ENCODE data around the gene BPTF. TPM values are rescaled to one million over a fixed set of nuclear protein-coding genes. Genes with fewer than 3 reads are reported as not detected.

Gene BPTF
- total RNA-seq, 1 experiment from 2014 or later, result 61.8 TPM

DNA sequence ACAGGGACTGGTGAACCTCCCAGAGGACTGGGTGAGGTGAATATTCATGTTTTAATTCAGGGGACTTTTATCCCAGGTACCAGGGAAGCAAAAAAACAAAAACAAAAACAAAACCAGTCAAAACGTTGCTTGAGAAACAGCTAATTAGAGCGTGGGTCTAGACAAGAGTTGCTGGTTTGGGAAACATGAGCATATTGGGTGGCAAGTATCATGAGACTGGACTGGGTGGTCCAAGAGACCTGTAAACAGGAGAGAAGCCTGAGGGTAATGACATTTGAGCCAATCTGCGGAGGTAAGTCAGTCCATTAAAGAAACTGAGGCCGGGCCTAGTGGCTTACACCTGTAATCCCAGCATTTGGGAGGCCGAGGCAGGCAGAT lies 11.5 kb upstream of the BPTF start:
- TF ChIP-seq EZH2 (IDR thresholded peaks at IDR 0.05; ENCODE audit: low read length, unreplicated experiment) (no peak), EZH2phosphoT487 (IDR thresholded peaks at IDR 0.05; ENCODE audit: borderline replicate concordance, low read length) (no peak)
- TF ChIP-seq, protein P1, sequence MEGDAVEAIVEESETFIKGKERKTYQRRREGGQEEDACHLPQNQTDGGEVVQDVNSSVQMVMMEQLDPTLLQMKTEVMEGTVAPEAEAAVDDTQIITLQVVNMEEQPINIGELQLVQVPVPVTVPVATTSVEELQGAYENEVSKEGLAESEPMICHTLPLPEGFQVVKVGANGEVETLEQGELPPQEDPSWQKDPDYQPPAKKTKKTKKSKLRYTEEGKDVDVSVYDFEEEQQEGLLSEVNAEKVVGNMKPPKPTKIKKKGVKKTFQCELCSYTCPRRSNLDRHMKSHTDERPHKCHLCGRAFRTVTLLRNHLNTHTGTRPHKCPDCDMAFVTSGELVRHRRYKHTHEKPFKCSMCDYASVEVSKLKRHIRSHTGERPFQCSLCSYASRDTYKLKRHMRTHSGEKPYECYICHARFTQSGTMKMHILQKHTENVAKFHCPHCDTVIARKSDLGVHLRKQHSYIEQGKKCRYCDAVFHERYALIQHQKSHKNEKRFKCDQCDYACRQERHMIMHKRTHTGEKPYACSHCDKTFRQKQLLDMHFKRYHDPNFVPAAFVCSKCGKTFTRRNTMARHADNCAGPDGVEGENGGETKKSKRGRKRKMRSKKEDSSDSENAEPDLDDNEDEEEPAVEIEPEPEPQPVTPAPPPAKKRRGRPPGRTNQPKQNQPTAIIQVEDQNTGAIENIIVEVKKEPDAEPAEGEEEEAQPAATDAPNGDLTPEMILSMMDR (conservative IDR thresholded peaks at IDR 0.05; ENCODE audit: low read depth, low read length), result no peak
- H2AFZ ChIP-seq (ENCODE audit: low read length), result peak overlapping the region; percentile 48
- ATAC-seq (no peak; the same call in 1 of the 2 replicates), DNase-seq (no peak)
- H3K9me3 ChIP-seq (ENCODE audit: low read length), result no peaks in the 10 kb centered on the region
- H3K4me2 ChIP-seq (ENCODE audit: low read length), result peak overlapping the region; percentile 46
- ChIA-PET POLR2A (ENCODE audit: unreplicated experiment) (interaction anchor here (1.0 kb wide), 1 partner anchor 11 kb away, joined by 7 read pairs; the partner anchor contains the start of gene BPTF), CTCF (interaction anchor here (0.6 to 1.0 kb wide), 2 partner anchors 10 to 11 kb away, joined by 3 to 7 read pairs; partner anchors contain the start of gene BPTF)
- no peaks in the 10 kb centered on the region for H3K36me3 ChIP-seq (ENCODE audit: low read depth, low read length)
- H3K27me3 ChIP-seq (ENCODE audit: low read length), result no peaks in the 10 kb centered on the region
- peak overlapping the region; percentile 72 for H3K27ac ChIP-seq (ENCODE audit: low read length)
- no TSS peak for BruUV-seq (replicated peaks)
- H3K9ac ChIP-seq (ENCODE audit: low read length), result peak overlapping the region; percentile 20; the same call in 1 of the 2 replicates
- H3K9me2 ChIP-seq (replicated peaks; ENCODE audit: low read length), result no peaks in the 10 kb centered on the region
- no peak overlapping the region; the same call in 1 of the 2 replicates for H3K4me3 ChIP-seq (ENCODE audit: low read length)
- no peaks in the 10 kb centered on the region for H3F3A ChIP-seq (ENCODE audit: low read length, unreplicated experiment)
- no peaks in the 10 kb centered on the region for H3K79me2 ChIP-seq (ENCODE audit: low read length)
- peaks cover 25% of the 10 kb centered on the region for H3K4me1 ChIP-seq (ENCODE audit: insufficient read depth, low read length)
- H4K20me1 ChIP-seq (ENCODE audit: low read length), result no peaks in the 10 kb centered on the region
- intact Hi-C loops (cut with micrococcal nuclease), result no loop called here

DNA sequence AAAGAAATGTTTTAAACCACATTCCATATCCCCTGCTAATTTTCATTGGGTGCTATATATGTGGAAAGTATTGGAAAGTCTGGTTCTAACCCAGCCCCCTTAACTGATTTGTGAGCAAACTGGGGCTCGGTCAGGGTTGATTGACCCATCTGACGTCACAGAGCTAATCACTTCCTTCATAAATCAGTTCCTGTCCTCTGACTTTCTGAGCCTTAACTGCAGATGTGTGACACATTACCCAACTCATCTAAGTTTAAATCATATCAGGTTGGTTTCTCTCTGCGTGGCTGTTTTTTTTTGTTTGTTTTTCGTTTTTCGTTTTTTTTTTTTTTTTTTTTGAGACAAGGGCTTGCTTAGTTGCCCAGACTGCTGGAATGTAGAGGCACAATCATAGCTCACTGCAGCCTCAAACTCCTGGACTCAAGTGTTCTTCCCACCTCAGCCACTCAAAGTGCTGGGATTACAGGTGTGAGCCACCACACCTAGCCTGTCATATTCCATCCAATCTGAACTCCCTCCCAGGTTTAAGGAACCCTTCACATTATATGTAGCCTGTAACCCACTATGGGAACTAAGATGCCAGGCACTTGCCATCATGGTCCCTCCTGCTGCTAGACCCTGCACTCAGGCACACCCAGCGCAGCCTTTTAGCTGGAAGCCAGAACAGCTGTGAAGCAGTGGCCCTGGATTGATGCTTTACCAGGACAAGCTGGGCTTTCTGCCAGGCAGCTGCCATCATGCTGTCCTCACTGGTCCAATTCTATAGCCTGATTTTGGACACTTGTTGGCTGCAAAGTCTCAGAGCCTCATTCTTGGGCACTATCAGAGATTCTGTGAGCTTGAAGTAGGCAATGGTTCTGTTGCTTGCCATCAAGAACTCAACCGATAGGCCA lies 6.9 kb upstream of the BPTF start:
- no peaks in the 10 kb centered on the region for H3K79me2 ChIP-seq (ENCODE audit: low read length)
- no peaks in the 10 kb centered on the region for H3F3A ChIP-seq (ENCODE audit: low read length, unreplicated experiment)
- H3K9ac ChIP-seq (ENCODE audit: low read length), result no peak overlapping the region
- intact Hi-C loops (cut with micrococcal nuclease), result no loop called here
- no peak for TF ChIP-seq EZH2phosphoT487 (IDR thresholded peaks at IDR 0.05; ENCODE audit: borderline replicate concordance, low read length)
- no peak for TF ChIP-seq EZH2 (IDR thresholded peaks at IDR 0.05; ENCODE audit: low read length, unreplicated experiment)
- TF ChIP-seq, protein P1 (conservative IDR thresholded peaks at IDR 0.05; ENCODE audit: low read depth, low read length), result no peak
- DNase-seq, result peak; percentile 22
- CTCF ChIA-PET, result interaction anchor here (0.7 kb wide), 1 partner anchor 18 kb away, joined by 7 read pairs; no protein-coding TSS in a partner anchor
- H2AFZ ChIP-seq (ENCODE audit: low read length), result no peak overlapping the region
- no peaks in the 10 kb centered on the region for H3K36me3 ChIP-seq (ENCODE audit: low read depth, low read length)
- no peak overlapping the region for H3K27ac ChIP-seq (ENCODE audit: low read length)
- no peak overlapping the region for H3K4me2 ChIP-seq (ENCODE audit: low read length)
- no peaks in the 10 kb centered on the region for H3K9me3 ChIP-seq (ENCODE audit: low read length)
- POLR2A ChIA-PET (ENCODE audit: unreplicated experiment), result interaction anchor here (0.6 to 0.7 kb wide), 2 partner anchors 35 to 100 kb away, joined by 7 to 20 read pairs; no protein-coding TSS in a partner anchor
- peaks cover 8% of the 10 kb centered on the region for H3K4me1 ChIP-seq (ENCODE audit: insufficient read depth, low read length)
- H4K20me1 ChIP-seq (ENCODE audit: low read length), result no peaks in the 10 kb centered on the region
- no peaks in the 10 kb centered on the region for H3K27me3 ChIP-seq (ENCODE audit: low read length)
- no TSS peak for BruUV-seq (replicated peaks)
- H3K4me3 ChIP-seq (ENCODE audit: low read length), result no peak overlapping the region
- no peak for ATAC-seq
- H3K9me2 ChIP-seq (replicated peaks; ENCODE audit: low read length), result no peaks in the 10 kb centered on the region
